HL-60 (cell line): Measurements from ENCODE around the gene MRM2.

Experiments used
- DNase-seq, 2 experiments: peaks; one replicate each; pipeline ENCODE4 v3.0.0-alpha.2; 2010 to 2020; ENCODE audit warnings: low read depth in 1 of 2, low spot score in 1 of 2
- H3K27ac ChIP-seq: fragments of 250-450 bp; sonication (Bioruptor Pico); replicated peaks from 2 replicates; pipeline ENCODE4 v1.5.1; 2020; ENCODE audit warnings: mild to moderate bottlenecking, moderate library complexity
- H3K27me3 ChIP-seq: fragments of 250-450 bp; sonication (Bioruptor Pico); 2 replicates; pipeline ENCODE4 v1.5.1; 2021; ENCODE audit warnings: mild to moderate bottlenecking, moderate library complexity; ENCODE audit not compliant: insufficient read depth, poor library complexity, severe bottlenecking
- H3K4me3 ChIP-seq: replicated peaks from 2 replicates; pipeline ENCODE4 v1.5.1; 2011; ENCODE audit warnings: mild to moderate bottlenecking, control low read depth, low read length; ENCODE audit not compliant: insufficient read depth
- CTCF ChIP-seq: IDR thresholded peaks from one replicate; pipeline ENCODE4 v1.5.1; 2011; ENCODE audit warnings: low read length, control low read depth, inconsistent platforms; ENCODE audit not compliant: insufficient read depth
- GABPA ChIP-seq: IDR thresholded peaks from 2 replicates; pipeline ENCODE4 v1.6.1; 2012; ENCODE audit warnings: low read depth
- POLR2AphosphoS5 ChIP-seq: IDR thresholded peaks from 2 replicates; pipeline ENCODE4 v1.6.1; 2012; ENCODE audit warnings: low read depth
- REST ChIP-seq: IDR thresholded peaks from 2 replicates; pipeline ENCODE4 v1.6.1; 2012; ENCODE audit warnings: low read depth; ENCODE audit not compliant: insufficient replicate concordance
- SPI1 ChIP-seq: IDR thresholded peaks from 2 replicates; pipeline ENCODE4 v1.6.1; 2012; ENCODE audit warnings: low read depth, mild to moderate bottlenecking, borderline replicate concordance

The MRM2 gene

GRCh38 chr7:2204446-2204845 lies 37.6 kb downstream of the MRM2 start:
- Histone ChIP-seq H3K27ac (no peak overlapping the region), H3K27me3 (no peaks in the 10 kb centered on the region), H3K4me3 (no peak overlapping the region)
- TF ChIP-seq GABPA: no peak
- no peak for TF ChIP-seq REST
- no peak for TF ChIP-seq SPI1
- TF ChIP-seq POLR2AphosphoS5: no peak
- no peak for TF ChIP-seq CTCF
- no peak for DNase-seq

- Histone ChIP-seq H3K4me3 (no peak overlapping the region), H3K27me3 (no peaks in the 10 kb centered on the region), H3K27ac (no peak overlapping the region)
- DNase-seq: no peak
- TF ChIP-seq POLR2AphosphoS5 (no peak), SPI1 (no peak), CTCF (no peak), GABPA (no peak), REST (no peak)
These were observed 38.2 kb downstream of the MRM2 start for GRCh38 chr7:2203766-2204300.

GRCh38 chr7:2202901-2203765 lies 38.9 kb downstream of the MRM2 start:
- no peak for DNase-seq
- H3K4me3 ChIP-seq: no peak overlapping the region
- no peaks in the 10 kb centered on the region for H3K27me3 ChIP-seq
- TF ChIP-seq SPI1 (no peak), POLR2AphosphoS5 (no peak), REST (no peak), CTCF (no peak), GABPA (no peak)
- H3K27ac ChIP-seq: no peak overlapping the region
